Choroid plexus epithelial cell (primary cell): Measurements from ENCODE around the gene SLC49A4.

ENCODE experiments used
- DNase-seq: peaks from one replicate; pipeline ENCODE4 v3.0.0-alpha.2; 2010; ENCODE audit warnings: low read depth
- H3K4me3 ChIP-seq: 2 replicates; pipeline ENCODE4 v1.5.1; 2011; ENCODE audit warnings: low read depth, mild to moderate bottlenecking, control low read depth, low read length, moderate library complexity
- CTCF ChIP-seq: conservative IDR thresholded peaks from 2 replicates; pipeline ENCODE4 v1.5.1; 2011; ENCODE audit warnings: low read depth, mild to moderate bottlenecking, control low read depth, inconsistent platforms, low read length, moderate library complexity

Gene SLC49A4

GRCh38 chr3:122928396-122929187 lies 133.7 kb downstream of the SLC49A4 start:
- no peak overlapping the region for H3K4me3 ChIP-seq
- no peak for DNase-seq
- no peak for TF ChIP-seq CTCF

GRCh38 chr3:122929188-122930062 lies 134.6 kb downstream of the SLC49A4 start:
- DNase-seq, result no peak
- H3K4me3 ChIP-seq, result no peak overlapping the region
- no peak for TF ChIP-seq CTCF

GRCh38 chr3:122930063-122930997 lies 135.5 kb downstream of the SLC49A4 start:
- H3K4me3 ChIP-seq, result no peak overlapping the region
- no peak for TF ChIP-seq CTCF
- no peak for DNase-seq
